HEK293 (cell line): ENCODE data around the gene KLHDC7A.

Source experiments
- CTCF ChIA-PET: fragments of 350-600 bp; formaldehyde crosslinking; extraction: SDS; loops from one replicate; lab custom pipeline; 2021; ENCODE audit warnings: antibody characterized with exemption; lab: Yijun Ruan, JAX
- POLR2A ChIA-PET: fragments of 300-600 bp; formaldehyde crosslinking; extraction: SDS; loops from one replicate; lab custom pipeline; 2020; ENCODE audit warnings: antibody characterized with exemption, inconsistent platforms; lab: Yijun Ruan, JAX
- H3K27ac ChIP-seq: fragments of 200-500 bp; sonication (Bioruptor generic); 2 replicates; pipeline ENCODE4 v1.5.1; 2014; ENCODE audit warnings: low read depth, low read length, control low read depth, inconsistent platforms; ENCODE audit errors: extremely low read depth
- H3K36me3 ChIP-seq, 2 experiments: fragments of 200-500 bp in 1 of 2; sonication (Bioruptor generic) in 1 of 2; 1 replicate in 1 of 2; 2 replicates in 1 of 2; pipeline ENCODE4 v1.5.1; 2014 to 2017; ENCODE audit warnings: inconsistent platforms in 2 of 2, low read length in 2 of 2; ENCODE audit not compliant: control insufficient read depth in 2 of 2, insufficient read depth in 1 of 2
- H3K4me1 ChIP-seq: fragments of 200-500 bp; sonication (Bioruptor generic); 2 replicates; pipeline ENCODE4 v1.5.1; 2014; ENCODE audit warnings: mild to moderate bottlenecking, low read length, inconsistent platforms; ENCODE audit not compliant: control insufficient read depth, insufficient read depth
- H3K4me3 ChIP-seq: 2 replicates; pipeline ENCODE4 v1.5.1; 2011; ENCODE audit warnings: low read depth, mild to moderate bottlenecking, control low read depth, low read length, moderate library complexity
- H3K9me3 ChIP-seq: fragments of 200-500 bp; sonication (Bioruptor generic); 2 replicates; pipeline ENCODE4 v1.5.1; 2014; ENCODE audit warnings: low read depth, low read length, inconsistent platforms; ENCODE audit not compliant: control insufficient read depth, insufficient read depth
- ELK4 ChIP-seq: IDR thresholded peaks from 2 replicates; pipeline ENCODE4 v1.6.1; 2011; ENCODE audit warnings: mild to moderate bottlenecking, low read depth, low read length, borderline replicate concordance
- GFI1B ChIP-seq: fragments of 450-650 bp; formaldehyde crosslinking; IDR thresholded peaks from 2 replicates; pipeline ENCODE4 v1.5.1; 2016; ENCODE audit warnings: missing biosample characterization, missing genetic modification characterization
- INSM2 ChIP-seq: fragments of 450-650 bp; formaldehyde crosslinking; IDR thresholded peaks from 2 replicates; pipeline ENCODE4 v1.5.1; 2016; ENCODE audit warnings: missing biosample characterization, missing genetic modification characterization
- MEIS1 ChIP-seq: sonication (generic); formaldehyde crosslinking; IDR thresholded peaks from 2 replicates; pipeline ENCODE4 v1.8.1; 2022; ENCODE audit warnings: missing genetic modification reagents, mild to moderate bottlenecking, borderline replicate concordance
- TRIM28 ChIP-seq: IDR thresholded peaks from 2 replicates; pipeline ENCODE4 v1.6.1; 2011; ENCODE audit warnings: low read length, control low read depth, borderline replicate concordance
- TSHZ1 ChIP-seq: fragments of 450-650 bp; formaldehyde crosslinking; IDR thresholded peaks from 2 replicates; pipeline ENCODE4 v1.5.1; 2016; ENCODE audit warnings: missing biosample characterization, missing genetic modification characterization, borderline replicate concordance
- ZBTB6 ChIP-seq: fragments of 450-650 bp; formaldehyde crosslinking; IDR thresholded peaks from 2 replicates; pipeline ENCODE4 v1.5.1; 2017; ENCODE audit warnings: missing biosample characterization, missing genetic modification characterization
- ZFP41 ChIP-seq: fragments of 450-650 bp; formaldehyde crosslinking; IDR thresholded peaks from 2 replicates; pipeline ENCODE4 v1.5.1; 2016; ENCODE audit warnings: missing biosample characterization, missing genetic modification characterization, borderline replicate concordance
- ZNF155 ChIP-seq: fragments of 450-650 bp; formaldehyde crosslinking; IDR thresholded peaks from 2 replicates; pipeline ENCODE4 v1.5.1; 2016; ENCODE audit warnings: missing biosample characterization, missing genetic modification characterization
- ZNF169 ChIP-seq: fragments of 450-650 bp; formaldehyde crosslinking; IDR thresholded peaks from 2 replicates; pipeline ENCODE4 v1.5.1; 2016; ENCODE audit warnings: missing biosample characterization, missing genetic modification characterization
- ZNF175 ChIP-seq: fragments of 450-650 bp; formaldehyde crosslinking; IDR thresholded peaks from 2 replicates; pipeline ENCODE4 v1.5.1; 2016; ENCODE audit warnings: missing biosample characterization, missing genetic modification characterization
- ZNF239 ChIP-seq: fragments of 450-650 bp; formaldehyde crosslinking; IDR thresholded peaks from 2 replicates; pipeline ENCODE4 v1.5.1; 2016; ENCODE audit warnings: missing biosample characterization, missing genetic modification characterization
- ZNF26 ChIP-seq: fragments of 450-650 bp; formaldehyde crosslinking; IDR thresholded peaks from 2 replicates; pipeline ENCODE4 v1.5.1; 2016; ENCODE audit warnings: missing biosample characterization, missing genetic modification characterization
- ZNF596 ChIP-seq: fragments of 450-650 bp; IDR thresholded peaks from 2 replicates; pipeline ENCODE4 v1.5.0; 2018; ENCODE audit warnings: missing biosample characterization, mild to moderate bottlenecking, missing genetic modification characterization, moderate library complexity
- ZNF791 ChIP-seq: fragments of 450-650 bp; formaldehyde crosslinking; IDR thresholded peaks from 2 replicates; pipeline ENCODE4 v1.5.1; 2016; ENCODE audit warnings: missing biosample characterization, missing genetic modification characterization
- ZSCAN5A ChIP-seq: fragments of 450-650 bp; formaldehyde crosslinking; IDR thresholded peaks from 2 replicates; pipeline ENCODE4 v1.5.1; 2016; ENCODE audit warnings: missing biosample characterization, missing genetic modification characterization

Gene KLHDC7A

GRCh38 chr1:18504609-18505008 lies 23.9 kb downstream of the KLHDC7A start:
- no peak for TF ChIP-seq ZNF169
- no peak for TF ChIP-seq MEIS1
- no peak for TF ChIP-seq ZNF26 (tag by site-specific recombination)
- TF ChIP-seq ZNF155, result no peak
- TF ChIP-seq ZNF596 (tag by site-specific recombination), result no peak
- TF ChIP-seq ZSCAN5A (tag by site-specific recombination), result no peak
- TF ChIP-seq ZNF175 (tag by site-specific recombination), result no peak
- no peak for TF ChIP-seq TSHZ1 (tag by site-specific recombination)
- no peak for TF ChIP-seq GFI1B (tag by site-specific recombination)
- no peak for TF ChIP-seq TRIM28
- ChIA-PET POLR2A (no interaction called here), CTCF (interaction anchor here (0.5 kb wide), 1 partner anchor 130 kb away, joined by 4 read pairs; no protein-coding TSS in a partner anchor)
- no peak overlapping the region for H3K4me3 ChIP-seq
- no peak overlapping the region for H3K27ac ChIP-seq
- no peaks in the 10 kb centered on the region for H3K36me3 ChIP-seq
- H3K9me3 ChIP-seq, result no peaks in the 10 kb centered on the region
- H3K4me1 ChIP-seq, result no peaks in the 10 kb centered on the region

- no peaks in the 10 kb centered on the region for H3K9me3 ChIP-seq
- no peak for TF ChIP-seq ZNF239 (tag by site-specific recombination)
- no peak for TF ChIP-seq ZFP41 (tag by site-specific recombination)
- TF ChIP-seq ZBTB6, result no peak
- no peak for TF ChIP-seq INSM2 (tag by site-specific recombination)
- no peak for TF ChIP-seq ELK4
- TF ChIP-seq ZNF791, result no peak
- TF ChIP-seq, all 188 proteins: peak for 0
- no peak overlapping the region for H3K4me3 ChIP-seq
- no peak overlapping the region for H3K27ac ChIP-seq
- POLR2A ChIA-PET, result no interaction called here
- CTCF ChIA-PET, result interaction anchor here (0.6 to 1.0 kb wide), 2 partner anchors 70 to 83 kb away, joined by 3 to 4 read pairs; no protein-coding TSS in a partner anchor
- H3K36me3 ChIP-seq, result no peaks in the 10 kb centered on the region
- no peaks in the 10 kb centered on the region for H3K4me1 ChIP-seq
Observed at GRCh38 chr1:18505666-18506065, 24.9 kb downstream of the KLHDC7A start.
